HG03045 (cell line): Measurements from ENCODE around the gene SF3B1.
"Not testable (repeated sequence)": the region's sequence is repeated elsewhere in the genome, so short reads cannot be mapped to it uniquely, and the experiment has no call there.

Experiments
- ATAC-seq: cut with Tn5 transposase; IDR thresholded peaks from one replicate; pipeline ENCODE4 v1.9.1; 2021; ENCODE audit warnings: mild to moderate bottlenecking, moderate library complexity; ENCODE audit not compliant: unreplicated experiment

SF3B1 gene

GRCh38 chr2:197348721-197349360 lies 86.0 kb downstream of the SF3B1 start:
- ATAC-seq: no peak

GRCh38 chr2:197345846-197346370 lies 88.9 kb downstream of the SF3B1 start:
- ATAC-seq: no peak

- not testable (repeated sequence) for ATAC-seq
Measured at GRCh38 chr2:197343968-197344367, 90.9 kb downstream of the SF3B1 start.

- ATAC-seq: no peak
Measured at GRCh38 chr2:197340591-197340990, 94.2 kb downstream of the SF3B1 start.
